ENCODE data around the gene BAD. TPM values are rescaled to one million over a fixed set of nuclear protein-coding genes. Genes with fewer than 3 reads are reported as not detected.

BAD gene
- total RNA-seq, 6 experiments from 2014 or later = 22.0 to 53.8 (median 26.0) TPM

- peaks cover 0 to 6% (median 2%) of the 10 kb centered on the region in 4 donors for H3K4me1 ChIP-seq
- H3K27me3 ChIP-seq = no peaks in the 10 kb centered on the region
- no peaks in the 10 kb centered on the region for H3K36me3 ChIP-seq
- DNase-seq (no peak), ATAC-seq (no peak)
- no peak overlapping the region for H3K4me3 ChIP-seq
- TF ChIP-seq POLR2A (IDR thresholded peaks at IDR 0.05) = no peak
- TF ChIP-seq, protein P1, sequence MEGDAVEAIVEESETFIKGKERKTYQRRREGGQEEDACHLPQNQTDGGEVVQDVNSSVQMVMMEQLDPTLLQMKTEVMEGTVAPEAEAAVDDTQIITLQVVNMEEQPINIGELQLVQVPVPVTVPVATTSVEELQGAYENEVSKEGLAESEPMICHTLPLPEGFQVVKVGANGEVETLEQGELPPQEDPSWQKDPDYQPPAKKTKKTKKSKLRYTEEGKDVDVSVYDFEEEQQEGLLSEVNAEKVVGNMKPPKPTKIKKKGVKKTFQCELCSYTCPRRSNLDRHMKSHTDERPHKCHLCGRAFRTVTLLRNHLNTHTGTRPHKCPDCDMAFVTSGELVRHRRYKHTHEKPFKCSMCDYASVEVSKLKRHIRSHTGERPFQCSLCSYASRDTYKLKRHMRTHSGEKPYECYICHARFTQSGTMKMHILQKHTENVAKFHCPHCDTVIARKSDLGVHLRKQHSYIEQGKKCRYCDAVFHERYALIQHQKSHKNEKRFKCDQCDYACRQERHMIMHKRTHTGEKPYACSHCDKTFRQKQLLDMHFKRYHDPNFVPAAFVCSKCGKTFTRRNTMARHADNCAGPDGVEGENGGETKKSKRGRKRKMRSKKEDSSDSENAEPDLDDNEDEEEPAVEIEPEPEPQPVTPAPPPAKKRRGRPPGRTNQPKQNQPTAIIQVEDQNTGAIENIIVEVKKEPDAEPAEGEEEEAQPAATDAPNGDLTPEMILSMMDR (IDR thresholded peaks at IDR 0.05) = no peak
- intact Hi-C loops (cut with DNase I) = no loop called here
- H3K27ac ChIP-seq = no peak overlapping the region
- H3K9me3 ChIP-seq = no peaks in the 10 kb centered on the region
- 100% methylated on average over 2 of the region's 7 CpGs for WGBS (ENCODE audit: insufficient coverage, low coverage, low lambda C conversion rate, missing lambda C conversion rate)
Measured at GRCh38 chr11:64322925-64323260, 38.4 kb upstream of the BAD start.

- H3K27me3 ChIP-seq = no peaks in the 10 kb centered on the region
- TF ChIP-seq POLR2A (IDR thresholded peaks at IDR 0.05) = no peak
- TF ChIP-seq, protein P1 (IDR thresholded peaks at IDR 0.05) = no peak
- intact Hi-C loops (cut with DNase I) = no loop called here
- no peaks in the 10 kb centered on the region for H3K36me3 ChIP-seq
- 89% methylated on average over 4 of the region's 5 CpGs for WGBS (ENCODE audit: insufficient coverage, low coverage, low lambda C conversion rate, missing lambda C conversion rate)
- no peak overlapping the region for H3K27ac ChIP-seq
- ATAC-seq = no peak
- peaks cover 0 to 8% (median 4%) of the 10 kb centered on the region in 4 donors for H3K4me1 ChIP-seq
- no peaks in the 10 kb centered on the region for H3K9me3 ChIP-seq
- no peak for DNase-seq
- no peak overlapping the region for H3K4me3 ChIP-seq
Measured at GRCh38 chr11:64321533-64321932, 37.1 kb upstream of the BAD start.

GRCh38 chr11:64321026-64321425 is 36.6 kb upstream of the BAD start:
- peaks cover 0 to 13% (median 7%) of the 10 kb centered on the region in 4 donors for H3K4me1 ChIP-seq

DNA sequence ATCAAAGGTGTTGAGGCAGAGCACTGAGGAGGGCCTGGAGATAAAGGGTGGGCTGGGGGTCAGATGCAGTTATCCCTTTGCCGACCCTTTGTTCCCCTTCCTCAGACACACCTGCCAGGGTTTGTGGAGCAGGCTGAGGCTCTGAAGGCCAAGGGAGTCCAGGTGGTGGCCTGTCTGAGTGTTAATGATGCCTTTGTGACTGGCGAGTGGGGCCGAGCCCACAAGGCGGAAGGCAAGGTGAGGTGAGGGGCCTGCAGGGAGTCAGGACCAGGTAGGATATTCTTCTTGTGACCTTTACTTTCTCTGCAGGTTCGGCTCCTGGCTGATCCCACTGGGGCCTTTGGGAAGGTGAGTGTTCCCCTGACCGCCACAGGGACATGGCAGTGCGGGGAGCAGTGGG is 36.1 kb upstream of the BAD start:
- TF ChIP-seq, protein P1 (IDR thresholded peaks at IDR 0.05) = no peak
- TF ChIP-seq POLR2A (IDR thresholded peaks at IDR 0.05) = no peak
- H3K9me3 ChIP-seq = no peaks in the 10 kb centered on the region
- peaks cover 0 to 15% (median 7%) of the 10 kb centered on the region in 4 donors for H3K4me1 ChIP-seq
- intact Hi-C loops (cut with DNase I) = no loop called here
- no peak overlapping the region for H3K4me3 ChIP-seq
- no peak overlapping the region for H3K27ac ChIP-seq
- DNase-seq (no peak), ATAC-seq (no peak)
- H3K36me3 ChIP-seq = peaks cover 0 to 1% (median under 1%) of the 10 kb centered on the region in 4 donors
- no peaks in the 10 kb centered on the region for H3K27me3 ChIP-seq
- WGBS (ENCODE audit: insufficient coverage, low coverage, low lambda C conversion rate, missing lambda C conversion rate) = 93% methylated on average over 6 of the region's 7 CpGs

More at GRCh38 chr11:64321026-64321425, 36.6 kb upstream of the BAD start:
- DNase-seq = no peak
- no peak overlapping the region for H3K27ac ChIP-seq
- H3K9me3 ChIP-seq = no peaks in the 10 kb centered on the region
- intact Hi-C loops (cut with DNase I) = no loop called here
- no peak overlapping the region for H3K4me3 ChIP-seq
- ATAC-seq = no peak
- 91% methylated on average over 5 of the region's 5 CpGs for WGBS (ENCODE audit: insufficient coverage, low coverage, low lambda C conversion rate, missing lambda C conversion rate)
- H3K36me3 ChIP-seq = no peaks in the 10 kb centered on the region
- no peaks in the 10 kb centered on the region for H3K27me3 ChIP-seq
- TF ChIP-seq, protein P1 (IDR thresholded peaks at IDR 0.05) = no peak
- TF ChIP-seq POLR2A (IDR thresholded peaks at IDR 0.05) = no peak

Measured in right lobe of liver (tissue), 6 donors.